Activated CD4-positive, CD25-positive, alpha-beta regulatory T cell treated with anti-CD3 and anti-CD28 coated beads, Interleukin-2, amount 50 U/mL, for 16 hours (primary cell): ENCODE data around the gene TPBG.
"Not testable (repeated sequence)": the region's sequence is repeated elsewhere in the genome, so short reads cannot be mapped to it uniquely, and the experiment has no call there.

Experiments
- DNase-seq: peaks from one replicate; pipeline ENCODE4 v3.0.0-alpha.2; 2020; ENCODE audit warnings: low read depth, low spot score

The TPBG gene

DNA sequence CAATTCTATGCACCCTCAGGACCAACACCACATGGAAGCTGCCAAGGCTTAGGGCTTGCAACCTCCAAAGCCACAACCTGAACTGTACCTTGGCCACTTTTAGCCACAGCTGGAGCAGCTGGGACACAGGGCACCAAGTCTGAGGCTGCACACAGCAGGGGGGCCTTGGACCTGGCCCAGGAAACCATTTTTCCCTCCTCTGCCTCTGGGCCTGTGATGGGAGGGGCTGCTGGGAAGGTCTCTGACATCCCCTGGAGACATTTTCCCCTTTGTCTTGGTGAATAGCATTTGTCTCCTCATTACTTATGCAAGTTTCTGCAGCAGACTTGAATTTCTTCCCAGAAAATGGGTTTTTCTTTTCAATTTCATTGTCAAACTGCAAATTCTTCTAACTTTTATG lies 13.0 kb downstream of the TPBG start:
- no peak for DNase-seq

DNA sequence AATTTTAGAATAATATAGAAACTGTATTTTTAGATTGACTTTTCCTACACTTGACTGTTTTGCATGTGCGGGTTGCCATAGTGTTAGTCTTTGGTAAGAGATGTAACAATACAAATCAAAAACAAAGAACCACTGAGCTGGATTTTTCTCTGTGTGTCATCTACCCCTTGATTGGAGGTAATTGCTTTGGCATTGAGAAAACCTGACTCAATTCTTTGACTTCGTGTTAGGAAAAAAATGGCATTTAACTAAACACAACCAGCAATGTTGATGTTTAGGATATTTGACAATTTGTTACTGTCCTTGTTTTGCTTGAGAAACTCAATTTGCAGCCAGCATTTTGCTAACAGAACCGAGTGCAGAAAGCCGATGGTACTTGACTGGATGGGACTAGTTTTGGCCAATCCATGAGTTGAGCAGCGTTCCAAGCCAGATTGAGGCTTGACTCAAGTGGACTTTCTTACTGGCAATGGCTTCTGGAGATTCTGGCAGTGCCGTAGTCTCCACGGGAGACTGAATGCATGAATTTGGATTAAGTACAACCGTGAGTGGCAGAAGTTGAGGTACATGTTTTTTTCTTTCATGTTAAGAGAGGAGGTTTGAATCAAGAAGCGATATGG lies 17.1 kb downstream of the TPBG start:
- no peak for DNase-seq

DNA sequence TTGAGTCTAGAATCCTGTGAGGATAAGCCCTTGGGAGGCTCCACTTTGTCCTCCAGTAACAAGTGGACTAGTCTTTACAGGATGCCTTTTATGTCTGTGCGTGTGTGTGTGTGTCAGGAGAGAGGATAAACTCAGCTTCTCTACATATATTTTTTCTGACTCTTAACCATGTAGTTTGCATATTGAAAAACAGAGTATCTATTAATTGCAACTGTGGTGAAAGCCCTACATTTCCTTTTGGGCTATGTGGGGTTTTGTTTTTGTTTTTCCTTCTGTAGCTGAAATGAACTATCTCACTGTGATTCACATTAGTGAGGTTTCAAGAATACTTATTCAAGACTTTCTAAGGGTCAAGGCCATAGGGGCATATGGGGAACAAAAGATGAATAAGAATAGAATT lies 17.7 kb downstream of the TPBG start:
- no peak for DNase-seq

DNA sequence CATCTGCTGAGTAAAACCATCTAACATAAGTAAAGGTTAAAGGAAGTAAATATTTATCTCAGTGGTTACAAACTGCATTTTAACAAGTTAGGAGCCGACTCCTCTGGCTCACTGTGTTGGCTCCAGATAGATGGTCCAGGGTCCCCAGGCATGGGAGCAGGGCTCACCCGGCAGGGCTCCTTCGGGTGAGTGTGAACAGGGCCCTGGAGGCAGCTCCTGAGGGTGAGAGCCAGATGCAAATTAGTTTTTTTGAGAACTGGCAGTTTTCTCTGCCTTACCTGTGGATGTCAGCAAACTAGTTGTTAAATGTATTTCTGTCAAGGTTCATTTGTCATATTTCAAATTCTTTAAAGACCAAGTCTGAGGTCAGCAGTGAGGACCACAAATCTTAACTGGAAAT lies 21.5 kb downstream of the TPBG start:
- DNase-seq, result no peak

DNA sequence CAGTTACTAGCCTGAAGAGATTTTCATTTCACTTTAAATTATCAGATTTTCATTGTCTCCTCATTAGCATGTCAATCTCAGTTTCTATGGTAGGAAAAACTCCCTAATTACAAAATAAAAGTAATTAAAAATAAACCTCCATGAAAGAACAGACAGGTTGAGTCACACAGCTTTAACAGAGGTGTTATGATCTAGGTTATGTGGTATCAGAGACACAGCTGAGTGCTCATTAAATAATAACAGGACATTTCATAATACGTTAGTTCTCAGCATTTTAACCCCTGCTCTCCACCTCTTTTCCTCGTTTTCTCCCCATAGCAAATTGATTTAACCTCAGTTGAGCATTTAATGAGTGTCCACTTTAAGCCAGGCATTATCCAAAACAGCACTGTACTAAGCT lies 21.9 kb downstream of the TPBG start:
- DNase-seq, result no peak

DNA sequence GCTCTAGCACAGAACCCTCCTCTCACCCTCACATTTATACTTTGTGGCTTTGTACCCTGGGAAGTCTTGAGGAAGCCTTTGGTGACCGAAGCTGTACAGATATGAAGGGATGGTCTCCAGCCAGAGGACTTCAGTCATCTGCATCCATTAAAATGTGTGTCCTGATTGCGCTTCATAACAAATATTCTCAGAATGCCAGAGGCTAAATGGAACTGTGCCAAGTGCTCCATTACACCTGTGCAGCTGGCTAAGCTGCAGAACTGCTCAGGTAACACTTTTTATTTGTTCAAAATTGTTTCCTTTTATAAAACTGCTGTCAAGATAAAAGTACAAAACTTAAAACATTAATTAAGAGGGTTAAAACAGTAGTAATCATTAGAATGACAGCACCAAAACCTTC lies 22.3 kb downstream of the TPBG start:
- DNase-seq, result no peak

DNA sequence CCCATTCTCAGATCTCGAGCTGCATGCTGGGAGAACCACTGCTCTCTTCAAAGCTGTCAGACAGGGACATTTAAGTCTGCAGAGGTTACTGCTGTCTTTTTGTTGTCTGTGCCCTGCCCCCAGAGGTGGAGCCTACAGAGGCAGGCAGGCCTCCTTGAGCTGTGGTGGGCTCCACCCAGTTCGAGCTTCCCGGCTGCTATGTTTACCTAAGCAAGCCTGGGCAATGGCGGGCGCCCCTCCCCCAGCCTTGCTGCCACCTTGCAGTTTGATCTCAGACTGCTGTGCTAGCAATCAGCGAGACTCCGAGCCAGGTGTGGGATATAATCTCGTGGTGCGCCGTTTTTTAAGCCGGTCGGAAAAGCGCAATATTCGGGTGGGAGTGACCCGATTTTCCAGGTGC lies 31.2 kb downstream of the TPBG start:
- DNase-seq, result not testable (repeated sequence)

DNA sequence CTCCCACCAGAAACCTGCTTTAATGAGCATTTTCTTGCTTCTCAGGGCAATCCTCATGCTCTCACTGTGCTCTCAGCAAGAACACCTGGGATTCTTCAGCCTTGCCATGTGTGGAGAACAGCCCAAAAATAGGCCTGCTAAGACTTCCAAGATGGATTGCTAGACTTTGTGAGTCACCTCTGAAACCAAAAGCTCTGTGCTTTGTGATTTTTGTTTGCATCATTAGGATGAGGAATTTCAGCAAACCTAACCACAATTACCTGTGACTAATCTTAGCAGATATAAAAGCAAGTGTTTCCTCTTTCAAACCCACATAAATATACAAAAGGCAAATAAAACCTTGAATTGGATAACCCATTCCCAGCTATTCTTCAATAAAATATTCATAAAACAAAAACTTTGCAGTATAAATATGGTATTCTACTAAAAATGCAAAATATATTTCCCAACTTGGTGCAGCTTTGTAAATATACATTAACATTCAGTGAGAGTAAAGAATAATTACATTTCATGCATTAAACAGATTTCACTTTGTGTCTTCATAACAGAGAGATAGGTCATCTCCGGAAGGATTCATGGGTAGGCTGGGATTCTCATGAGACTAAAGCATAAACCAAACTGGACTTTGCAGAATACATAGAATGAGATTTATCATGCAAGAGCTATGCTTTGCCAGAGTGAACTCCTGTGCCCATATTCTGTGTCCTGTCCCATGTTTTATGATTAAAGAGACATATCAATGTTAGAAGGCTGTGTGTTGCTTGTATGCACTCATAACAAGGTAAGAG lies 33.5 kb downstream of the TPBG start:
- DNase-seq, result no peak

DNA sequence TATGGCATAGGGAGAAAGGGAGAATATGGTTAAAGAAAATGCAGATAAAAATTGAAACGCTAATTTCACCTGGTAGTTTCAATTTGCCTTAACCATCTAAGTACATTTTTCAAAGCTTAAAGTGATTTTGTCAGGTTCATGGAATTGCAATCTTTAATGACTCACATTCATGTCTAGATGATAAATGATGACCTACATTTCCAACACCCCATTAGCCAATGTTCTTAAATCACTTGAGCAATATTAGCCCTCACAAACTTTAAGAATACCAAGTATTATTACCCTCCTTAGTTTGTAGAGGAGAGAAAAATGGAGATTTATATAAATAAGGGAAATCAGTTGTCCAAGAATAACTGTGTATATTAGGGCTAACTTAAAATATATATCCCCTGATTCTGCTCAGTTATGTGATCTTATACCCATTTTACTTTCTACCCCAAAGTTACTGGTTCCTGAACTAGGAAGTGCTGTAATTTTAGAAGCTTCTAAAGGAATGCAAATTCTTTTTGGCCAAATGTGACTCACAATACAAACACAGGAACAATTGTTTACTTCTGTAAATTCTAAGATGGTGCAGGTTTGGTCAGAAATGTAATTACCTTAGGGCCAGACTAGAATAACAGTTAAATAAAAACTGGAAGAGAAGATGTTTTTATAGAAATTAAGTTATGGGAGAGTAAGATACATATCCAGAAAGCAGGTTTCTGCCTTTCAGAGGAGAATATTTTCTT lies 34.5 kb downstream of the TPBG start:
- DNase-seq, result no peak

DNA sequence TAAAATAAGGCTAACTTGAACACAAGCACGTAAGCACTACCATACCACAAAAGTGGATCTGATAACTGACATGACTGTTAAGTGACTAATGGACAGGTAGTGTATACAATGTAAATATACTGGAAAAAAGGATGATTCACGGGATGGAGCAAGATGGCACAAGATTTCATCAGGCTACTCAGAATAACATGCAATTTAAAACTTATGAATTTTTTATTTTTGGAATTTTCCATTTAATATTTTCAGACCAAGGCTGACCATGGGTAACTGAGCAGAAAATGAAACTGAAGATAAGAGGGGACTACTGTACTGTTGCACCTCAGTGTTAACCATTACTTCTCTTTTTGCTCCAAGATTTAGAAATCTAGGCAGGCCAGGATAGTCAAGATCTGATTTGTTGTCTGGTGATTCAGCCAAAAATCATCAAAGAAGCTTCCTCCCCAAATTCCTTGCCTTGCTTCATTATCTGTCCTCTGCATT lies 45.4 kb downstream of the TPBG start:
- DNase-seq, result no peak

DNA sequence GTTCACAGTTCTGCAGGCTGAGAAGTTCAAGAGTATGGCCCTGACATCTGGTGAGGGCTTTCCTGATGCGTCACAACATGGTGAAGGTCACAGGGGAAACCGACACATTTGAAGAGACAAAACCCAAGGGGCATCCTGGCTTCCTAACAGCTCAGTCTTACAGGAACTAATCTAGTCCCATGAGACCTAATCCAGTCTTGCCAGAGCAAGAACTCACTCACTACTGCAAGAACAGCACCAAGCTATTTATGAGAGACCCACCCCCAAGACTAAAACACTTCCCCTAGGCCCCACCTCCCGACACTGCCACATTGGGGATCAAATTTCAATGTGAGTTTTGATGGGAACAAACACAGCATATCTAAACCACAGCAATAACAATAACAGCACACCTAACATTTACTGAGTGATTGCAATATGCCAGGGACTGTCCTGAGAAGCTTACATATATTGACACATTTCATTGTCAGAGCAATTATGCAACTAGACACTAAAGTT lies 46.6 kb downstream of the TPBG start:
- no peak for DNase-seq

DNA sequence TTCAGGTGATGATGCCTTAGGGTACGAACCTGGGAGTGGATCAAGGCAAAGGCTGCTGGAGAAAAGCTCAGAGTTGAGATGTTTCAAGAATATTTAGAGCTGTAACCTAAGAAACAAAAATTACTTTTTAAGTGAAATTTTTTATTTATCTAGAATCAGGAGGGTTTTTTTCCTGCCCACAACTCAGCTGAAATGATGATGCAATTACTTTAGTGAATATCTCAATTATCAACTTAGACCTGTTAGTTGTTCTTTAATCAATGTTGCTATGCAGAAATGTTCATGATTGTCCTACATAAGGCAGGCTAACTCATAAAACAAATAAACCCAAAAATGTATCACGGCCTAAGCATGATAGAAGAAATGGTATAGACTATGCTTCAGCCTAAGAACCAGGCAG lies 50.3 kb downstream of the TPBG start:
- DNase-seq, result no peak

DNA sequence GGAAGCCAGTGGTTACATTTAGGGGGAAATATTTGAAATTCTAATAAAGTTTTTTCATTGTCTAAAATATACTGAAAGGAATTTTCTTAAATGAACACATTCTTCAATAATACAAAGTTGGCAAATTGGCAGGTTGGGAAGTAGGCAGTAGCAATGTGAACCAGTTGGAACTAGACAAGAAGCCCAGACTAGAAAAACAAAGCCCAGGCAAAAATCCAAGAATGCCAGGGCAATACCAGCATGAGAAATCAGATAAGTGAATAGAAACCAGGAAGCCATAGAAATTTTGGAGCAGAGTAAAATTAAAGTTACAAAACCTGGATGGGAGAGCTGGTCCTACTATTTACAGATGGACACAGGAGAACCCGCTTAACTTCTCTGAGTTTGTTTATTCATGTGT lies 52.2 kb downstream of the TPBG start:
- no peak for DNase-seq

DNA sequence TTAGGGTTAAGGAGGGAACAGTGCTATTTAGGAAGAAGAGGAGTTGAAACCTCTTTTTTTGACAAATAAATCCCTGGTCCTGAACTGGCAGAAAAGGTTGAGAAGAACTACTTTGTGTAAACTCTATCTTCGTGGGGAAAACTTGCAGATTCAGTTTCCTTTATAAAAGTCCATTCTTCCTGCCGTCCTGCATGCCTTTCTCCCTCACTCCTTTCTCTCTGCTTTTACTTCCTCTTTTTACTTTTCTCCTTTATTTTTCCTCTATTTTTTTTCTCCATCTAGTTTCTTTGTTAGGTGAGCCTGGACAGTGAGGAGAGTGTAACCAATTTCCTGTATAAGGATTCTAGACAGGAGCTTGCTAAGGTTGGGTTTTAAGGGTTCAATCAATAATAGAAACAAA lies 52.7 kb downstream of the TPBG start:
- DNase-seq, result no peak
